H1 (cell line): ENCODE measurements around the gene MSL1. TPM values are rescaled to one million over a fixed set of nuclear protein-coding genes. Genes with fewer than 3 reads are reported as not detected.
A peak's percentile ranks its signal among the peaks of the same experiment; 100 is the strongest.

ENCODE experiments used
- CTCF ChIA-PET: fragments of 300-600 bp; sonication (Branson Sonifier 250); formaldehyde crosslinking; loops from one replicate; lab custom pipeline; 2021; ENCODE audit not compliant: partially characterized antibody; lab: Charles Lee
- POLR2A ChIA-PET: fragments of 300-600 bp; sonication (Branson Sonifier 250); formaldehyde crosslinking; loops from one replicate; lab custom pipeline; 2021; ENCODE audit warnings: inconsistent platforms; ENCODE audit not compliant: partially characterized antibody; lab: Charles Lee
- DNase-seq, 2 experiments: peaks; one replicate each; pipeline versions ENCODE4 v3.0.0 to v3.0.0-alpha.2; 2010 to 2022; ENCODE audit warnings: low spot score in 2 of 2, low read depth in 1 of 2, mixed read lengths in 1 of 2
- FAIRE-seq: peaks from 2 replicates; lab custom pipeline; 2011; peaks lifted over from hg19 to GRCh38; lab: Jason Lieb, UNC
- H2AFZ ChIP-seq: 2 replicates; pipeline ENCODE4 v1.8.1; 2012; ENCODE audit warnings: low read length, inconsistent platforms
- H2AK5ac ChIP-seq: 2 replicates; pipeline ENCODE4 v1.6.1; 2013; ENCODE audit warnings: low read depth, low read length
- H2BK120ac ChIP-seq: replicated peaks from 2 replicates; pipeline ENCODE3; 2013; ENCODE audit warnings: low read depth, low read length, inconsistent platforms
- H2BK12ac ChIP-seq: 2 replicates; pipeline ENCODE4 v1.6.1; 2013; ENCODE audit warnings: low read depth, low read length
- H2BK15ac ChIP-seq: 2 replicates; pipeline ENCODE4 v1.6.1; 2013; ENCODE audit warnings: low read length
- H2BK20ac ChIP-seq: 2 replicates; pipeline ENCODE4 v1.6.1; 2013; ENCODE audit warnings: low read length
- H2BK5ac ChIP-seq: 2 replicates; pipeline ENCODE4 v1.6.1; 2013; ENCODE audit warnings: low read depth, low read length
- H3K14ac ChIP-seq: 2 replicates; pipeline ENCODE4 v1.6.1; 2013; ENCODE audit warnings: inconsistent platforms; ENCODE audit not compliant: insufficient read length
- H3K18ac ChIP-seq: 2 replicates; pipeline ENCODE4 v1.6.1; 2013; ENCODE audit warnings: low read length; ENCODE audit errors: extremely low read depth
- H3K23ac ChIP-seq: 2 replicates; pipeline ENCODE4 v1.6.1; 2013; ENCODE audit warnings: inconsistent platforms; ENCODE audit not compliant: insufficient read length
- H3K23me2 ChIP-seq: 2 replicates; pipeline ENCODE4 v1.6.1; 2013; ENCODE audit warnings: low read depth, low read length
- H3K27ac ChIP-seq: 2 replicates; pipeline ENCODE4 v1.6.1; 2011; ENCODE audit warnings: low read depth, low read length, inconsistent platforms
- H3K27me3 ChIP-seq, 4 experiments: replicated peaks in 1 of 4; 1 replicate in 1 of 4; 2 replicates in 3 of 4; pipeline versions ENCODE4 v1.6.1 to v1.8.1; 2011 to 2013; ENCODE audit warnings: low read length in 3 of 4, mild to moderate bottlenecking in 3 of 4, inconsistent platforms in 2 of 4, mixed read lengths in 2 of 4, moderate library complexity in 1 of 4; ENCODE audit not compliant: control insufficient read depth in 3 of 4, insufficient read depth in 3 of 4; ENCODE audit errors: extremely low read depth in 1 of 4
- H3K36me3 ChIP-seq, 4 experiments: 2 replicates each; pipeline versions ENCODE4 v1.6.1 to v1.8.1; 2011 to 2013; ENCODE audit warnings: mild to moderate bottlenecking in 4 of 4, low read length in 3 of 4, moderate library complexity in 2 of 4, control low read depth in 1 of 4, inconsistent platforms in 1 of 4; ENCODE audit not compliant: insufficient read depth in 4 of 4, control insufficient read depth in 2 of 4
- H3K4ac ChIP-seq: replicated peaks from 2 replicates; pipeline ENCODE3; 2013; ENCODE audit warnings: low read length, low read depth, mixed read lengths, inconsistent platforms; ENCODE audit not compliant: insufficient read length
- H3K4me1 ChIP-seq, 4 experiments: replicated peaks in 1 of 4; 1 replicate in 1 of 4; 2 replicates in 3 of 4; pipeline versions ENCODE4 v1.6.1 to v1.8.1; 2011 to 2013; ENCODE audit warnings: low read length in 3 of 4, inconsistent platforms in 2 of 4, mixed read lengths in 1 of 4; ENCODE audit not compliant: insufficient read depth in 4 of 4, control insufficient read depth in 3 of 4
- H3K4me2 ChIP-seq, 2 experiments: 2 replicates each; pipeline versions ENCODE4 v1.6.1 to v1.8.1; 2011 to 2013; ENCODE audit warnings: low read depth in 2 of 2, low read length in 2 of 2, control low read depth in 1 of 2, inconsistent platforms in 1 of 2, mild to moderate bottlenecking in 1 of 2; ENCODE audit not compliant: insufficient read depth in 1 of 2
- H3K4me3 ChIP-seq, 4 experiments: fragments of 200-600, 300-600 bp in 1 of 4; sonication (generic), shearing (Covaris generic), sonication (Bioruptor Twin) in 1 of 4; 2 replicates each; pipeline versions ENCODE4 v1.5.1 to v1.8.1; 2011 to 2016; ENCODE audit warnings: low read length in 4 of 4, low read depth in 3 of 4, control low read depth in 2 of 4, inconsistent platforms in 2 of 4, mild to moderate bottlenecking in 2 of 4, mixed read lengths in 1 of 4, moderate library complexity in 1 of 4; ENCODE audit not compliant: insufficient read depth in 2 of 4; ENCODE audit errors: extremely low read depth in 1 of 4
- H3K56ac ChIP-seq: replicated peaks from 2 replicates; pipeline ENCODE3; 2013; ENCODE audit warnings: low read depth, mild to moderate bottlenecking, mixed read lengths, low read length, inconsistent platforms; ENCODE audit not compliant: insufficient read length
- H3K79me1 ChIP-seq: 2 replicates; pipeline ENCODE4 v1.6.1; 2013; ENCODE audit warnings: low read depth, low read length, control low read depth
- H3K79me2 ChIP-seq, 2 experiments: 2 replicates each; pipeline versions ENCODE4 v1.6.1 to v1.8.1; 2012 to 2013; ENCODE audit warnings: low read length in 2 of 2, mild to moderate bottlenecking in 2 of 2, inconsistent platforms in 1 of 2; ENCODE audit not compliant: insufficient read depth in 2 of 2, control insufficient read depth in 1 of 2
- H3K9ac ChIP-seq, 4 experiments: replicated peaks in 1 of 4; 1 replicate in 1 of 4; 2 replicates in 3 of 4; pipeline versions ENCODE4 v1.6.1 to v1.8.1; 2011 to 2013; ENCODE audit warnings: low read depth in 3 of 4, low read length in 3 of 4, control low read depth in 2 of 4, mild to moderate bottlenecking in 2 of 4, moderate library complexity in 2 of 4, inconsistent platforms in 1 of 4; ENCODE audit errors: extremely low read depth in 1 of 4
- H3K9me3 ChIP-seq, 2 experiments: 2 replicates each; pipeline versions ENCODE4 v1.6.1 to v1.8.1; 2012 to 2013; ENCODE audit warnings: mild to moderate bottlenecking in 2 of 2, moderate library complexity in 2 of 2, control low read depth in 1 of 2, inconsistent platforms in 1 of 2, low read depth in 1 of 2, low read length in 1 of 2, mixed read lengths in 1 of 2; ENCODE audit not compliant: insufficient read depth in 2 of 2
- H4K20me1 ChIP-seq, 2 experiments: replicated peaks in 1 of 2; 2 replicates each; pipeline versions ENCODE3 to v1.8.1; 2011 to 2013; ENCODE audit warnings: inconsistent platforms in 2 of 2, low read length in 2 of 2, mild to moderate bottlenecking in 1 of 2; ENCODE audit not compliant: insufficient read depth in 2 of 2, control insufficient read depth in 1 of 2
- H4K5ac ChIP-seq: 2 replicates; pipeline ENCODE4 v1.6.1; 2013; ENCODE audit warnings: low read length, low read depth, mixed read lengths, inconsistent platforms; ENCODE audit not compliant: insufficient read length
- H4K8ac ChIP-seq: 2 replicates; pipeline ENCODE4 v1.8.0; 2013; ENCODE audit warnings: mild to moderate bottlenecking, moderate library complexity, low read length, inconsistent platforms; ENCODE audit not compliant: insufficient read depth; ENCODE audit errors: extremely low read depth
- H4K91ac ChIP-seq: replicated peaks from 2 replicates; pipeline ENCODE3; 2013; ENCODE audit warnings: low read length, mixed read lengths, inconsistent platforms; ENCODE audit not compliant: insufficient read length
- CHD2 ChIP-seq: IDR thresholded peaks from 2 replicates; pipeline ENCODE4 v1.6.1; 2012; ENCODE audit warnings: low read length, improper control_type of control experiment
- EGR1 ChIP-seq: IDR thresholded peaks from 2 replicates; pipeline ENCODE4 v1.6.1; 2011; ENCODE audit warnings: low read depth, low read length, borderline replicate concordance
- HDAC6 ChIP-seq: IDR thresholded peaks from one replicate; pipeline ENCODE4 v1.7.1; 2012; ENCODE audit warnings: low read depth, mild to moderate bottlenecking, inconsistent platforms, low read length, moderate library complexity
- JUND ChIP-seq: IDR thresholded peaks from 2 replicates; pipeline ENCODE4 v1.6.1; 2011; ENCODE audit warnings: mild to moderate bottlenecking, improper control_type of control experiment, low read length
- SP4 ChIP-seq: IDR thresholded peaks from 2 replicates; pipeline ENCODE4 v1.6.1; 2012; ENCODE audit warnings: low read length, inconsistent platforms
- ZNF274 ChIP-seq: IDR thresholded peaks from 2 replicates; pipeline ENCODE4 v1.7.0; 2012; ENCODE audit warnings: low read length, borderline replicate concordance; ENCODE audit errors: extremely low read depth
- WGBS, 2 experiments: shearing (Covaris generic) in 1 of 2; methylation state at CpG; one replicate each; pipeline versions ENCODE4 v1.1.6 to v1.1.7; 2013 to 2015; ENCODE audit warnings: low lambda C conversion rate in 2 of 2, mixed read lengths in 2 of 2, inconsistent platforms in 1 of 2, low coverage in 1 of 2, missing lambda C conversion rate in 1 of 2; ENCODE audit not compliant: insufficient replicate concordance in 2 of 2, insufficient coverage in 1 of 2, insufficient read length in 1 of 2; ENCODE audit errors: extremely low coverage in 1 of 2, missing lambda C conversion rate in 1 of 2; 5-methylcytosine and 5-hydroxymethylcytosine counted together
- polyA plus RNA-seq, 7 experiments: library from polyadenylated mRNA; depleted of rRNA in 3 of 7; stranded (reverse) in 5 of 7; unstranded in 2 of 7; fragments of >200 nt in 5 of 7; fragments of 200-250 nt in 2 of 7; gene quantifications; 1 replicate in 5 of 7; 2 replicates in 1 of 7; 4 replicates in 1 of 7; pipeline versions ENCODE4 v1.2.1 to v1.2.3, GENCODE V29; 2011 to 2013; ENCODE audit warnings: missing spikeins in 2 of 7, mixed read lengths in 2 of 7
- total RNA-seq: library from RNA; stranded (reverse); fragmentation: NEBNext Ultra II Directional; extraction: Animal tissue kit (Norgen Biotek cat#: 25700); gene quantifications from 2 replicates; pipeline ENCODE4 v1.2.1, GENCODE V29; 2021

Gene MSL1
- total and polyA plus RNA-seq, 2 of the 8 experiments (the other 6 are each of a cell fraction or from before 2014, with no cell fraction given) = 24.1 to 66.5 TPM

- H2AFZ ChIP-seq = no peak overlapping the region
- POLR2A ChIA-PET = interaction anchor here (0.9 to 20.8 kb wide), 7 partner anchors 9 to 50 kb away, joined by 3 to 399 read pairs (median 5); partner anchors contain the start of genes CASC3, MED24 and MSL1
Observed at GRCh38 chr17:40103688-40104087, 18.1 kb upstream of the MSL1 start.

More at GRCh38 chr17:40103688-40104087, 18.1 kb upstream of the MSL1 start:
- no peaks in the 10 kb centered on the region for H3K36me3 ChIP-seq
- no peak overlapping the region for H4K8ac ChIP-seq
- no peak overlapping the region for H3K56ac ChIP-seq
- H3K27me3 ChIP-seq = peaks cover 6 to 39% (median 32%) of the 10 kb centered on the region in 4 experiments
- peak overlapping the region; percentile 70; the same call in 1 of the 2 replicates for H2AK5ac ChIP-seq
- no peak overlapping the region for H3K4ac ChIP-seq
- H2BK5ac ChIP-seq = 0 out of 2 replicates have a peak overlapping the region, but pooled peaks have one; percentile 6
- H4K5ac ChIP-seq = no peak overlapping the region
- H3K14ac ChIP-seq = no peak overlapping the region
- CTCF ChIA-PET = interaction anchor here (1.0 to 7.6 kb wide), 11 partner anchors 8 to 77 kb away, joined by 3 to 110 read pairs (median 6); no protein-coding TSS in a partner anchor
- TF ChIP-seq SP4 (no peak), EGR1 (no peak), ZNF274 (no peak), JUND (no peak), HDAC6 (no peak), CHD2 (no peak)
- H3K79me2 ChIP-seq = no peaks in the 10 kb centered on the region
- WGBS, 2 experiments = 72% methylated on average over 2 of the region's 2 CpGs; no CpG with 5 or more reads in 1 of the 2 experiments
- H3K4me3 ChIP-seq = no peak overlapping the region
- peak overlapping the region; percentile 93; the same call in 1 of the 2 replicates for H3K18ac ChIP-seq
- peak overlapping the region in 1 of 2 experiments; percentile 26; a peak in 1 of 4 replicates for H3K4me2 ChIP-seq
- H3K79me1 ChIP-seq = no peaks in the 10 kb centered on the region
- H2BK20ac ChIP-seq = peak overlapping the region; percentile 80; the same call in 1 of the 2 replicates
- H2BK15ac ChIP-seq = 0 out of 2 replicates have a peak overlapping the region, but pooled peaks have one; percentile 29
- peaks cover 9% of the 10 kb centered on the region; the same call in 1 of the 2 replicates for H3K23me2 ChIP-seq
- no peak overlapping the region for H3K23ac ChIP-seq
- H2BK12ac ChIP-seq = peak overlapping the region; percentile 86; the same call in 1 of the 2 replicates
- no peak overlapping the region for H3K27ac ChIP-seq
- H4K20me1 ChIP-seq = no peaks in the 10 kb centered on the region
- DNase-seq = no peak
- no peak overlapping the region for H2BK120ac ChIP-seq
- peaks cover 0 to 6% of the 10 kb centered on the region in 2 experiments; a peak in 1 of 4 replicates for H3K9me3 ChIP-seq
- H4K91ac ChIP-seq = no peak overlapping the region
- H3K9ac ChIP-seq = no peak overlapping the region
- FAIRE-seq = no peak
- H3K4me1 ChIP-seq = peaks cover 18 to 50% (median 36%) of the 10 kb centered on the region in 4 experiments
